ENCODE results near the gene WDR90. TPM values are rescaled to one million over a fixed set of nuclear protein-coding genes. Genes with fewer than 3 reads are reported as not detected.

WDR90 gene
- total and polyA plus RNA-seq, 7 donors = 4.0 to 9.7 (median 8.0) TPM

- 92 to 93% (median 92%) methylated on average over 13 of the region's 13 CpGs for WGBS, 3 donors
- no peak overlapping the region for H3K27ac ChIP-seq
- DNase-seq (no peak), ATAC-seq (no peak)
- peaks cover 11% of the 10 kb centered on the region for H3K4me1 ChIP-seq
- intact Hi-C loops (cut with DNase I) = loop anchor here in 1 of 2 donors (5.0 kb wide), 1 partner anchor 38 kb away; no protein-coding TSS in a partner anchor
- no peaks in the 10 kb centered on the region for H3K27me3 ChIP-seq (ENCODE audit: insufficient read depth in 3 of 3, low read length in 2 of 3)
- TF ChIP-seq, protein P1, sequence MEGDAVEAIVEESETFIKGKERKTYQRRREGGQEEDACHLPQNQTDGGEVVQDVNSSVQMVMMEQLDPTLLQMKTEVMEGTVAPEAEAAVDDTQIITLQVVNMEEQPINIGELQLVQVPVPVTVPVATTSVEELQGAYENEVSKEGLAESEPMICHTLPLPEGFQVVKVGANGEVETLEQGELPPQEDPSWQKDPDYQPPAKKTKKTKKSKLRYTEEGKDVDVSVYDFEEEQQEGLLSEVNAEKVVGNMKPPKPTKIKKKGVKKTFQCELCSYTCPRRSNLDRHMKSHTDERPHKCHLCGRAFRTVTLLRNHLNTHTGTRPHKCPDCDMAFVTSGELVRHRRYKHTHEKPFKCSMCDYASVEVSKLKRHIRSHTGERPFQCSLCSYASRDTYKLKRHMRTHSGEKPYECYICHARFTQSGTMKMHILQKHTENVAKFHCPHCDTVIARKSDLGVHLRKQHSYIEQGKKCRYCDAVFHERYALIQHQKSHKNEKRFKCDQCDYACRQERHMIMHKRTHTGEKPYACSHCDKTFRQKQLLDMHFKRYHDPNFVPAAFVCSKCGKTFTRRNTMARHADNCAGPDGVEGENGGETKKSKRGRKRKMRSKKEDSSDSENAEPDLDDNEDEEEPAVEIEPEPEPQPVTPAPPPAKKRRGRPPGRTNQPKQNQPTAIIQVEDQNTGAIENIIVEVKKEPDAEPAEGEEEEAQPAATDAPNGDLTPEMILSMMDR (IDR thresholded peaks at IDR 0.05) = no peak
- H3K9me3 ChIP-seq = no peaks in the 10 kb centered on the region
- peaks cover 0 to 22% of the 10 kb centered on the region in 2 donors for H3K36me3 ChIP-seq (ENCODE audit: insufficient read depth in 1 of 2, low read depth in 1 of 2)
- no peak overlapping the region for H3K4me3 ChIP-seq
Observed at GRCh38 chr16:615122-615521, 34.0 kb upstream of the WDR90 start.

DNA sequence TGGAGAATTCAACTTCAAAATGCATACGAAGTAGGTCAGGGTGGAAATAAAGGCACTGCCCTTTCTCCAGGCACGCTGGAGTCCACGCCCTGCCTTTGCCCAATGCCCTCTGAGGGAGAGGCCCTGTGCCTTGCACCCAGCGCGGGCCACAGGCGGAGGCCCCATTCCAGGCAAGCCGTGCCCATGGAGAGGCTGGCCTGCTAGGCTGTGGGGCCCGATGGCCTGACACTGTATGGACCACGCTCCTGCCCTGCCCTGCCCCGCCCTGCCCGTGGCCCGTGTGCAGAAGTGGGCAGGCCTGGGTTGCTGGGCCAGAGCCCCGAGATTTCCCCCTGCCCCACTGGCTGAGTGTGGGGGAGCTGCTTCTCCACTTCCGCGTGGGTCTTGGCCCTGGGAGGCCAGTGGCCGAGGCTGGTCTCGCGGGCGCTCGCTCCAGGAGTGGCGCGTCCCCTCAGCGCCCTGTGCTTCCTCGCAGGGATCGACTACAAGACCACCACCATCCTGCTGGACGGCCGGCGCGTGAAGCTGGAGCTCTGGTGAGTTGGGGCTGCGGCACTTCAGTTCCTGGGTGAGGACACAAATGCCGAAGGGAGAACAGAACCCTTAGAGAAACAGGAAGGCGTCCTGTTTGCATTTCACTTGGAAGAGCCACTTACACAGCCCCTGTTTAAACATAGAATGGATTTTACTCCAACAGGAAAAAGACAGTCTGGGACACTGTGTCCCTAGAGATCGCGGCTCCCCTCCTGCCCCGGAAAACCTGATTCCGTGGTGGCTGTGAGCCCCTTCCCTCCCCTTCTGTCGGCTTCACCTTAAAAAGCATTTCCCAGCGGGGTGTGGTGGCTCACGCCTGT, 32.2 kb upstream of the WDR90 start:
- Histone ChIP-seq H3K4me1 (no peaks in the 10 kb centered on the region), H3K27ac (no peak overlapping the region), H3K27me3 (ENCODE audit: insufficient read depth in 3 of 3, low read length in 2 of 3) (no peaks in the 10 kb centered on the region), H3K9me3 (no peaks in the 10 kb centered on the region), H3K36me3 (ENCODE audit: insufficient read depth in 1 of 2, low read depth in 1 of 2) (peaks cover 0 to 22% of the 10 kb centered on the region in 2 donors), H3K4me3 (no peak overlapping the region)
- peak in 3 of 4 donors; percentile 15 to 41 (median 30) for ATAC-seq
- 92 to 94% (median 94%) methylated on average over 38 to 39 of the region's 39 CpGs for WGBS, 3 donors
- intact Hi-C loops (cut with DNase I) = loop anchor here in 1 of 2 donors (5.0 kb wide), 1 partner anchor 40 kb away; no protein-coding TSS in a partner anchor
- DNase-seq = no peak
- TF ChIP-seq, protein P1 (IDR thresholded peaks at IDR 0.05) = no peak

DNA sequence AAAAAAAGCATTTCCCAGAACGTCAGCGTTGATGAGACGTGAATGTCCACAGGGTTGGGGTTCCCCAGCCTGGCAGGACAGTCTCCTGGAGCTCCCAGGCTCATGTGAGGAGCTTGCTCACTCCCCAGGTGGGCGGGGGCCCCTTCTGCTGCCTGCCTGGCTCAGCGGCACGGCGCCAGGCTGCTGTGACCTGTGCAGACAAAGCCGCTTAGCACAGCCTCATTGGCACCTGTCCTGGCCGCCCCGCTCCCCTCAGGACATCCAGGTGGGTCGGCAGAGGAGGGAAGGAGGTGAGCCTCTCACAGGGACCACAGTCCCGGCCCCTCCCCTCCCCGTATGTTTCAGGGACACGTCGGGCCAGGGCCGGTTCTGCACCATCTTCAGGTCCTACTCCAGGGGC, 31.3 kb upstream of the WDR90 start:
- H3K36me3 ChIP-seq (ENCODE audit: insufficient read depth in 1 of 2, low read depth in 1 of 2) = peaks cover 0 to 22% of the 10 kb centered on the region in 2 donors
- no peak for DNase-seq
- ATAC-seq = no peak
- no peak overlapping the region for H3K27ac ChIP-seq
- no peak overlapping the region for H3K4me3 ChIP-seq
- WGBS, 3 donors = 84 to 87% (median 86%) methylated on average over 16 of the region's 16 CpGs
- H3K27me3 ChIP-seq (ENCODE audit: insufficient read depth in 3 of 3, low read length in 2 of 3) = no peaks in the 10 kb centered on the region
- no peaks in the 10 kb centered on the region for H3K4me1 ChIP-seq
- no peaks in the 10 kb centered on the region for H3K9me3 ChIP-seq
- TF ChIP-seq, protein P1 (IDR thresholded peaks at IDR 0.05) = no peak
- intact Hi-C loops (cut with DNase I) = loop anchor here in 1 of 2 donors (5.0 kb wide), 1 partner anchor 41 kb away; no protein-coding TSS in a partner anchor

- intact Hi-C loops (cut with DNase I) = loop anchor here in 1 of 2 donors (5.0 kb wide), 1 partner anchor 42 kb away; no protein-coding TSS in a partner anchor
- TF ChIP-seq, protein P1 (IDR thresholded peaks at IDR 0.05) = no peak
Observed at GRCh38 chr16:619476-620100, 29.6 kb upstream of the WDR90 start.

More at GRCh38 chr16:619476-620100, 29.6 kb upstream of the WDR90 start:
- no peaks in the 10 kb centered on the region for H3K27me3 ChIP-seq (ENCODE audit: insufficient read depth in 3 of 3, low read length in 2 of 3)
- no peak overlapping the region for H3K4me3 ChIP-seq
- DNase-seq (no peak), ATAC-seq (no peak)
- no peaks in the 10 kb centered on the region for H3K4me1 ChIP-seq
- no peak overlapping the region for H3K27ac ChIP-seq
- 85 to 93% (median 89%) methylated on average over 20 of the region's 20 CpGs for WGBS, 3 donors
- peaks cover 0 to 22% of the 10 kb centered on the region in 2 donors for H3K36me3 ChIP-seq (ENCODE audit: insufficient read depth in 1 of 2, low read depth in 1 of 2)
- no peaks in the 10 kb centered on the region for H3K9me3 ChIP-seq

Data from psoas muscle (tissue), 8 donors.